Uterus (tissue), 4 donors: ENCODE results near the gene FAAP20. TPM values are rescaled to one million over a fixed set of nuclear protein-coding genes. Genes with fewer than 3 reads are reported as not detected.
A peak's percentile ranks its signal among the peaks of the same experiment; 100 is the strongest.

Experiments used
- DNase-seq, 2 donors: peaks; one replicate each; pipeline ENCODE4 v3.0.0-alpha.2; 2019 to 2020
- H3K27ac ChIP-seq, 2 donors: fragments of 200-600 bp; sonication (generic); 1 replicate in 1 of 2; 2 replicates in 1 of 2; pipeline ENCODE4 v1.5.1; 2016 to 2018
- H3K27me3 ChIP-seq, 2 donors: fragments of 200-600 bp; sonication (generic); one replicate each; pipeline ENCODE4 v1.5.1; 2018 to 2019; ENCODE audit warnings: control low read depth in 1 of 2
- H3K36me3 ChIP-seq, 2 donors: fragments of 200-600 bp; sonication (generic); one replicate each; pipeline ENCODE4 v1.5.1; 2019; ENCODE audit warnings: control low read depth in 1 of 2
- H3K4me1 ChIP-seq, 2 donors: fragments of 200-600 bp; sonication (generic); one replicate each; pipeline ENCODE4 v1.5.1; 2018 to 2019; ENCODE audit warnings: control low read depth in 1 of 2
- H3K4me3 ChIP-seq, 2 donors: fragments of 200-600 bp; sonication (generic); 1 replicate in 1 of 2; 2 replicates in 1 of 2; pipeline ENCODE4 v1.5.1; 2018 to 2019; ENCODE audit warnings: mild to moderate bottlenecking in 1 of 2
- H3K9me3 ChIP-seq, 2 donors: fragments of 200-600 bp; sonication (generic); one replicate each; pipeline ENCODE4 v1.5.1; 2019; ENCODE audit warnings: control low read depth in 1 of 2
- POLR2A ChIP-seq, 2 donors: fragments of 450-650 bp; IDR thresholded peaks; one replicate each; pipeline ENCODE4 v1.6.1; 2016; ENCODE audit warnings: antibody characterized with exemption in 2 of 2, mild to moderate bottlenecking in 1 of 2, moderate library complexity in 1 of 2
- intact Hi-C: fragments of 100-400 bp; cut with DNase I; formaldehyde crosslinking; loops from one replicate; pipeline ENCODE4 v1.15.1; 2023; ENCODE audit warnings: low total_unique reads
- total RNA-seq, 4 donors: library from RNA; depleted of rRNA in 3 of 4; stranded (reverse); fragments of >200 nt in 3 of 4; gene quantifications; one replicate each; pipeline versions ENCODE4 v1.1.0 to v1.2.4, GENCODE V29; 2014 to 2023
- TF ChIP-seq, protein P1 (sequence below), 4 experiments: fragments of 200-600 bp in 2 of 4; fragments of 450-650 bp in 2 of 4; sonication (generic) in 2 of 4; IDR thresholded peaks; one replicate each; pipeline ENCODE4 v1.5.1; 2016 to 2019; ENCODE audit warnings: antibody characterized with exemption in 4 of 4, mild to moderate bottlenecking in 2 of 4, moderate library complexity in 1 of 4
- donor health status: DM: yes; HTN: yes; CAD: no.

FAAP20 gene
- total RNA-seq, 4 donors from 2014 or later: 1.5 to 68.5 (median 15.4) TPM

DNA sequence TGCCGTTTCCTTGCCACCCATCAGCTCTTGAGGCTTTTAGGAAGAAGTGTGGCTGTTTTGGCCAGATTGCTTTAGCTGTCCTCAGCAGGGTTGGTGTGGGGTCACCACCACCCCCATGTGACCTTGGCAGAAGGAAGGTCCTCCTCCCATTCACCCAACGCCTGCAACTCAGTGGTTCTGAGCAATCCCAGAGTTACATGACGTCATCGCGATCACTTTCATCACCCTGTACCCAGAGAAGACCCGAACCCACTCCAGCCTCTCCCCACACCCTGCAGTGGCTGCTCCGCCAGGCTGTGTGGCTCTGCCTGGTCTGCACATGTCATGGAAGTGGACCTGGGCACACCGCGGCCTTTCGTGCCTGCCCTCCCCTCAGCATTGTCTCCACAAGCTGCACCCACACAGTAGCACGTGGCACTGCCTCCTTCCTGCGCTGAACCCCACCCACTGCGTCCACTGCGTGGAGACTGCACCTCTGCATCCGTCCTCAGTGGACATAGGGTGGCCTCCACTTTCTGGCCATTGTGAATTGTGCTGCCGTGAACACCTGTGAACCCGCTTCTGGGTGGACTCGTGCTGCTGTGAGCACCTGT is 16.5 kb downstream of the FAAP20 start:
- H3K4me1 ChIP-seq: no peaks in the 10 kb centered on the region
- TF ChIP-seq, protein P1, sequence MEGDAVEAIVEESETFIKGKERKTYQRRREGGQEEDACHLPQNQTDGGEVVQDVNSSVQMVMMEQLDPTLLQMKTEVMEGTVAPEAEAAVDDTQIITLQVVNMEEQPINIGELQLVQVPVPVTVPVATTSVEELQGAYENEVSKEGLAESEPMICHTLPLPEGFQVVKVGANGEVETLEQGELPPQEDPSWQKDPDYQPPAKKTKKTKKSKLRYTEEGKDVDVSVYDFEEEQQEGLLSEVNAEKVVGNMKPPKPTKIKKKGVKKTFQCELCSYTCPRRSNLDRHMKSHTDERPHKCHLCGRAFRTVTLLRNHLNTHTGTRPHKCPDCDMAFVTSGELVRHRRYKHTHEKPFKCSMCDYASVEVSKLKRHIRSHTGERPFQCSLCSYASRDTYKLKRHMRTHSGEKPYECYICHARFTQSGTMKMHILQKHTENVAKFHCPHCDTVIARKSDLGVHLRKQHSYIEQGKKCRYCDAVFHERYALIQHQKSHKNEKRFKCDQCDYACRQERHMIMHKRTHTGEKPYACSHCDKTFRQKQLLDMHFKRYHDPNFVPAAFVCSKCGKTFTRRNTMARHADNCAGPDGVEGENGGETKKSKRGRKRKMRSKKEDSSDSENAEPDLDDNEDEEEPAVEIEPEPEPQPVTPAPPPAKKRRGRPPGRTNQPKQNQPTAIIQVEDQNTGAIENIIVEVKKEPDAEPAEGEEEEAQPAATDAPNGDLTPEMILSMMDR (IDR thresholded peaks at IDR 0.05): no peak
- TF ChIP-seq POLR2A (IDR thresholded peaks at IDR 0.05): no peak
- H3K27ac ChIP-seq: no peak overlapping the region
- DNase-seq: no peak
- H3K36me3 ChIP-seq: no peaks in the 10 kb centered on the region
- no peak overlapping the region for H3K4me3 ChIP-seq
- intact Hi-C loops: no loop called here
- no peaks in the 10 kb centered on the region for H3K9me3 ChIP-seq
- no peaks in the 10 kb centered on the region for H3K27me3 ChIP-seq

DNA sequence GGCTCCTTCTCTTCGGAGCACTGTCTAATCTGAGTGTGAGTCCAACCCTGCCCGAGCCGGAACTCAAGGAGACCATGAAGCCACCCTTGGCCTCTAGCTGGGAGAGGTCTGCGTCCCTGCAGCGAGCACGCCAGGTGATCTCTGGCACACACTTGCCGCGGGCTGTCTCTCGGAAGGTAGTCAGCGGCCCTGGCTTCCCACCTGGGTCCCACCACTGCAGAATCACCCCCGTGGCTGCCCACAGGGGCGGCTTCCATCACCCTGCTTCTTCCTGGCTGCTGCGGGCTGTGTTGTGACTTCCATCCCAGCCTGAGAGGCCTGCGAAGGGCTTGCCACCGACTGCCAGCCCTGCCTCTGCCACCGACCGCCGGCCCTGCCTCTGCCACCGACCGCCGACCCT is 17.0 kb downstream of the FAAP20 start:
- no peaks in the 10 kb centered on the region for H3K36me3 ChIP-seq
- no peak for DNase-seq
- H3K27ac ChIP-seq: no peak overlapping the region
- no peak overlapping the region for H3K4me3 ChIP-seq
- intact Hi-C loops: no loop called here
- H3K27me3 ChIP-seq: no peaks in the 10 kb centered on the region
- H3K4me1 ChIP-seq: no peaks in the 10 kb centered on the region
- H3K9me3 ChIP-seq: no peaks in the 10 kb centered on the region
- TF ChIP-seq, protein P1 (IDR thresholded peaks at IDR 0.05): no peak
- TF ChIP-seq POLR2A (IDR thresholded peaks at IDR 0.05): no peak

DNA sequence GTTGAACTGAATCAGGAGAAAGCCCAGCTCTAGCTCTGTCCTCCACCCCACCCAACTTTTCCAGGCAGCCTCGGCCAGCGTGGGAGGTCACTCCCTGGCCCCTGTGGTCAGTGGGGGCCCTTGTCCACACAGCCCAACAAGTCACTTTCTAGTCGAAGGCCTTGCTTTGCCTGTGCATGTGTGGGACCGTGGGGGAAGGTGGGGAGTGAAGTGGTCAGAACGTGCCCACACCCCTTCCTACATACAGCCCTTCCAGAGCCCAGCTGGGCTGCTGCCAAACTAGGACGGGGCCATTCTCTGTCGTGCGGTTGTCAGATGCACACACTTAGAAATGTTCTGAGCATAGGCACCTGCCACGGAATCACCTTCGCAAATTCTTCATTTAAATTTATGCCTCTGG is 18.0 kb downstream of the FAAP20 start:
- no peak for TF ChIP-seq POLR2A (IDR thresholded peaks at IDR 0.05)
- TF ChIP-seq, protein P1 (IDR thresholded peaks at IDR 0.05): no peak
- H3K27ac ChIP-seq: peak overlapping the region in 1 of 2 donors; percentile 18
- H3K9me3 ChIP-seq: no peaks in the 10 kb centered on the region
- no peaks in the 10 kb centered on the region for H3K27me3 ChIP-seq
- H3K36me3 ChIP-seq: no peaks in the 10 kb centered on the region
- no peak overlapping the region for H3K4me3 ChIP-seq
- DNase-seq: no peak
- intact Hi-C loops: no loop called here
- H3K4me1 ChIP-seq: no peaks in the 10 kb centered on the region

DNA sequence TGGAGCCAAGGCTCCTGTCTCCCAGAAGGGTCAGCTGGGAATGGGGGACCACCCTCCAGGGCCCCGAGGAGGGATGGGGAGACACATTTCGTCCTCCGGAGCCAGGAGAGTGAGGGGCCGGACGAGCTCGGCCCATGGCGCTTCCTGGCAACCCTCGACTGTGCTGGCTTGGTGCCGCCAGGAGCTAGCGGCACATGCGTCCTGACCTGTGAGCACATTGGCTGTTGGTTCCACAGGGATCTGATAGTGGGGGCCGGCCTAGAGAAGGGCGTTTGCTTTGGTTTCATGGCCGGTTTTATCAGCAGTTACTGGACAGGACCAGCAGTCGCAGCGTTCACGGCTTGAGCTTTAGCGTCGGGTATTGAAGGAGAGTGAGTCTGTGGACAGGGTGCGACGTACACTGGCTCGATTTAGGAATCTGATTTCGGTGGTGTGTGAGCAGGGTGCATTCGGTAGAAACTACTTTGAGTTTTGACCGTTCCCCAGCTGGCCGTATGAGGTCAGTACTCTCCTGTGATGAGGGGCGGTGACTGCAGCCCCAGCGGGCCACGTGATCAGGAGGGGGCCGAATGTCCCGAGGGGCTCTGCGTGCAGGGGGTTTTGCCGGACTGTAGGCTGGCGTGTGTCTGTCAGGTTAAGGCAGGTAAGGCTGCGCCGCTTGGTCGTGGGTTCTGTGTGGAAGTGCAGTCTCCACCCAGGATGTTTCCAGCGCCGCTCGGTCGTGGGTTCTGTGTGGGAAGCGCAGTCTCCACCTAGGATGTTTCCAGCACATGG is 18.7 kb downstream of the FAAP20 start:
- Histone ChIP-seq H3K9me3 (no peaks in the 10 kb centered on the region), H3K27me3 (no peaks in the 10 kb centered on the region), H3K4me3 (peak overlapping the region in 1 of 2 donors; percentile 21), H3K4me1 (no peaks in the 10 kb centered on the region), H3K36me3 (no peaks in the 10 kb centered on the region), H3K27ac (peak overlapping the region in 1 of 2 donors; percentile 18)
- intact Hi-C loops: no loop called here
- DNase-seq: peak in 1 of 2 donors; percentile 51
- TF ChIP-seq POLR2A (IDR thresholded peaks at IDR 0.05): no peak
- TF ChIP-seq, protein P1 (IDR thresholded peaks at IDR 0.05): peak in 2 of 4 experiments; percentile 7 to 29

DNA sequence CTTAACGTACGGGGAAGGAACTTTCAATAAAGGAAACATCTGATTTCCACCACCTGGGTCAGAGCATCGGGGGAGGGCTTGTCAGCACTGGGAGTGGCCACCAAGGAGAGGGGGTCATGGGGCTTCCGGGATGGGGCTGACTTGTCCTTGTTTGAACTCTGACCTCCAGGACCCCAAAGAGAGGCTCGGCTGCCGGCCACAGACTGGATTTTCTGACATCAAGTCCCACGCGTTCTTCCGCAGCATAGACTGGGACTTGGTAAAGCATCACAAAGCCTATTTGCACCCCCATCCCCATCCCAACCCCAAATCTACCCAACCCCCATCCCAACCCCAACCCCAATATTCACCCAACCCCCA is 19.5 kb downstream of the FAAP20 start:
- H3K27me3 ChIP-seq: no peaks in the 10 kb centered on the region
- no peaks in the 10 kb centered on the region for H3K4me1 ChIP-seq
- peak overlapping the region; percentile 28 to 35 for H3K4me3 ChIP-seq
- intact Hi-C loops: no loop called here
- peak overlapping the region; percentile 25 to 50 for H3K27ac ChIP-seq
- no peak for DNase-seq
- H3K36me3 ChIP-seq: no peaks in the 10 kb centered on the region
- TF ChIP-seq POLR2A (IDR thresholded peaks at IDR 0.05): no peak
- TF ChIP-seq, protein P1 (IDR thresholded peaks at IDR 0.05): no peak
- no peaks in the 10 kb centered on the region for H3K9me3 ChIP-seq
